Prostate gland (tissue), 2 donors: ENCODE data around the gene SERINC5. TPM values are rescaled to one million over a fixed set of nuclear protein-coding genes. Genes with fewer than 3 reads are reported as not detected.
"Not testable (repeated sequence)": the region's sequence is repeated elsewhere in the genome, so short reads cannot be mapped to it uniquely, and the experiment has no call there.

Experiments
- DNase-seq: peaks from one replicate; pipeline ENCODE4 v3.0.0-alpha.2; 2019; ENCODE audit warnings: low spot score
- H3K27ac ChIP-seq, 2 donors: fragments of 200-600 bp; sonication (generic); 2 replicates each; pipeline ENCODE4 v1.5.1; 2017 to 2019
- H3K27me3 ChIP-seq: fragments of 200-600 bp; sonication (generic); replicated peaks from 2 replicates; pipeline ENCODE4 v1.5.1; 2019; ENCODE audit not compliant: insufficient read depth
- H3K36me3 ChIP-seq, 2 donors: fragments of 200-600 bp; sonication (generic); 1 replicate in 1 of 2; 2 replicates in 1 of 2; pipeline versions ENCODE4 v1.5.1 to v1.8.1; 2017 to 2019
- H3K4me1 ChIP-seq: fragments of 200-600 bp; sonication (generic); replicated peaks from 2 replicates; pipeline ENCODE4 v1.5.1; 2019
- H3K4me3 ChIP-seq, 2 donors: fragments of 200-600 bp; sonication (generic); 2 replicates each; pipeline ENCODE4 v1.5.1; 2017 to 2019
- H3K9me3 ChIP-seq: fragments of 200-600 bp; sonication (generic); 2 replicates; pipeline ENCODE4 v1.5.1; 2017
- POLR2A ChIP-seq: fragments of 450-650 bp; IDR thresholded peaks from one replicate; pipeline ENCODE4 v1.6.1; 2016; ENCODE audit warnings: antibody characterized with exemption, mild to moderate bottlenecking
- POLR2AphosphoS5 ChIP-seq: sonication (generic); formaldehyde crosslinking; IDR thresholded peaks from one replicate; pipeline ENCODE4 v1.6.1; 2017; ENCODE audit warnings: antibody characterized with exemption
- WGBS: methylation state at CpG from one replicate; pipeline ENCODE4 v1.1.5; 2018; 5-methylcytosine and 5-hydroxymethylcytosine counted together
- intact Hi-C: fragments of 100-400 bp; cut with DNase I; formaldehyde crosslinking; loops from one replicate; pipeline ENCODE4 v1.14.2; 2022
- total RNA-seq, 2 donors: library from RNA; depleted of rRNA; stranded (reverse); fragments of >200 nt; gene quantifications; one replicate each; pipeline ENCODE4 v1.1.0, GENCODE V29; 2016
- TF ChIP-seq, protein P1 (sequence below), 4 experiments: fragments of 200-600 bp in 2 of 4; fragments of 450-650 bp in 2 of 4; sonication (generic) in 2 of 4; IDR thresholded peaks; 1 replicate in 3 of 4; 2 replicates in 1 of 4; pipeline ENCODE4 v1.5.1; 2016 to 2019; ENCODE audit warnings: antibody characterized with exemption in 4 of 4, mild to moderate bottlenecking in 2 of 4, moderate library complexity in 2 of 4

SERINC5 gene
- total RNA-seq, 2 donors from 2014 or later: 127 to 205 TPM

DNA sequence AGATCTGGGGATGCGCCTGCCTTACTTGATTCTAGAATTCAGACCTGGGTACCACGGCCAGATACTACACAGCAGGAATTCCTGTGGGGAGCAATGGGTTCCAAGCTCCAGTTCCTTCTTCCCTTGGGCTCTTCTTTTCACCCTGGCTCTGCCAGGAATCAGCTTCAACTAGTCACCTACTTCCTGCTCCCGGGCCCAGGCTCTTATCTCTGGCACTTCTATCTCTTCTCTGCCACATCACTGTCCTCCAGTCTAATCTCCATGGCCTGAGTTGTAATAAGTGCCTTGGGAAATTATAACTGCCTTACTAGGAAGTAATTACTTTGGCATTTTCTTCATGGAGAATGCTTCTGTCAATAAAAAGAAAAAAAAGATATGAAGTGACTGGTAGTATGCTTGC is 26.2 kb upstream of the SERINC5 start:
- no peaks in the 10 kb centered on the region for H3K27me3 ChIP-seq
- H3K9me3 ChIP-seq: no peaks in the 10 kb centered on the region
- H3K27ac ChIP-seq: peak overlapping the region in 1 of 2 donors; percentile 15
- WGBS: 67% methylated on average over 3 of the region's 3 CpGs
- H3K4me3 ChIP-seq: no peak overlapping the region
- intact Hi-C loops: no loop called here
- H3K36me3 ChIP-seq: no peaks in the 10 kb centered on the region
- TF ChIP-seq, protein P1, sequence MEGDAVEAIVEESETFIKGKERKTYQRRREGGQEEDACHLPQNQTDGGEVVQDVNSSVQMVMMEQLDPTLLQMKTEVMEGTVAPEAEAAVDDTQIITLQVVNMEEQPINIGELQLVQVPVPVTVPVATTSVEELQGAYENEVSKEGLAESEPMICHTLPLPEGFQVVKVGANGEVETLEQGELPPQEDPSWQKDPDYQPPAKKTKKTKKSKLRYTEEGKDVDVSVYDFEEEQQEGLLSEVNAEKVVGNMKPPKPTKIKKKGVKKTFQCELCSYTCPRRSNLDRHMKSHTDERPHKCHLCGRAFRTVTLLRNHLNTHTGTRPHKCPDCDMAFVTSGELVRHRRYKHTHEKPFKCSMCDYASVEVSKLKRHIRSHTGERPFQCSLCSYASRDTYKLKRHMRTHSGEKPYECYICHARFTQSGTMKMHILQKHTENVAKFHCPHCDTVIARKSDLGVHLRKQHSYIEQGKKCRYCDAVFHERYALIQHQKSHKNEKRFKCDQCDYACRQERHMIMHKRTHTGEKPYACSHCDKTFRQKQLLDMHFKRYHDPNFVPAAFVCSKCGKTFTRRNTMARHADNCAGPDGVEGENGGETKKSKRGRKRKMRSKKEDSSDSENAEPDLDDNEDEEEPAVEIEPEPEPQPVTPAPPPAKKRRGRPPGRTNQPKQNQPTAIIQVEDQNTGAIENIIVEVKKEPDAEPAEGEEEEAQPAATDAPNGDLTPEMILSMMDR (IDR thresholded peaks at IDR 0.05): no peak
- TF ChIP-seq POLR2AphosphoS5 (no peak), POLR2A (no peak)
- no peaks in the 10 kb centered on the region for H3K4me1 ChIP-seq
- DNase-seq: no peak

GRCh38 chr5:80277191-80277590 is 21.3 kb upstream of the SERINC5 start:
- 31% methylated on average over 2 of the region's 2 CpGs for WGBS
- H3K27ac ChIP-seq: peak overlapping the region in 1 of 2 donors; percentile 50
- intact Hi-C loops: no loop called here
- H3K4me3 ChIP-seq: no peak overlapping the region
- H3K4me1 ChIP-seq: no peaks in the 10 kb centered on the region
- no peaks in the 10 kb centered on the region for H3K9me3 ChIP-seq
- H3K27me3 ChIP-seq: no peaks in the 10 kb centered on the region
- no peak for DNase-seq
- TF ChIP-seq POLR2AphosphoS5 (no peak), POLR2A (no peak)
- TF ChIP-seq, protein P1 (IDR thresholded peaks at IDR 0.05): no peak
- H3K36me3 ChIP-seq: no peaks in the 10 kb centered on the region

DNA sequence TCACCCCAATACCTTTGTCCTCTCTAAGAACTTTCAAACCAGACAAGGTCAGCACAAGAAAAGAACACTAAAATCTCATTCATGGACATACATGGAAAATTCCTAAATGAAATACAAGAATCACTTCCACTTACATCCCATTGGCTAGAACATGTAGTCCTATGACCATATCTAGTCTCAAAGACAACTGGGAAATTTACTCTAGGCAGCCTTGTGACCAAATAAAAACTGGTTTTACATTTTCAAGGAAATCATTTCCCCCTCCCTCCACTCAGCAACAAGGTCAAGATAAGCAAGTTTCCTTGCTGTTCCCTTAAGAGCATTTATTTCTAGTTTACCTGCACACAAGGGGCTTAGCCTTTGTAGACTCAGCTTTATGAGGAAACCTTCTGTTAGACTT is 20.3 kb upstream of the SERINC5 start:
- Histone ChIP-seq H3K36me3 (no peaks in the 10 kb centered on the region), H3K4me1 (no peaks in the 10 kb centered on the region), H3K27me3 (no peaks in the 10 kb centered on the region), H3K27ac (peak overlapping the region; percentile 36 to 67), H3K9me3 (no peaks in the 10 kb centered on the region), H3K4me3 (no peak overlapping the region)
- DNase-seq: peak; percentile 15
- TF ChIP-seq, protein P1 (IDR thresholded peaks at IDR 0.05): no peak
- peak; percentile 74 for TF ChIP-seq POLR2AphosphoS5
- intact Hi-C loops: no loop called here

DNA sequence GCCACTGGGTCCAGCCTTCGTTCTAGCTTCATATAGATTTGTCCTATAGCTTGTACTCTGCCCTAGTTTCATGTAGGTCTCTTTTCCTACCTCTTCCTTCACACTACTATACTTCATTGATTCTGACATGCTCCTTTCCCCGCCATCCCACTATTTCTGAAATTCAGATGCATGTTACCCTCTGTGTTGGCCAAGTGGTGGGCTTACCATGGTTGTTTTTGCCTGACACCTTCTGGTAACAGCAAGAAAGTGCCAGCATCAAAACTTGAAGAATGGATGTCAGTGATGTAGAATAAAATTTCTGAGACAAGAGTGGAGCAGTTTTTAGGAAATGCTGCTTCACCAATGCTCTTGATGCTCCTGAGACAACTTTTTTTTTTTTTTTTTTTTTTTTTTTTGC is 19.5 kb upstream of the SERINC5 start:
- Histone ChIP-seq H3K4me3 (no peak overlapping the region), H3K9me3 (no peaks in the 10 kb centered on the region), H3K27ac (peak overlapping the region in 1 of 2 donors; percentile 67), H3K27me3 (no peaks in the 10 kb centered on the region), H3K4me1 (no peaks in the 10 kb centered on the region), H3K36me3 (no peaks in the 10 kb centered on the region)
- DNase-seq: no peak
- WGBS: 73% methylated on average over 2 of the region's 2 CpGs
- intact Hi-C loops: no loop called here
- TF ChIP-seq, protein P1 (IDR thresholded peaks at IDR 0.05): peak in 2 of 4 experiments; percentile 23 to 38
- TF ChIP-seq POLR2AphosphoS5 (no peak), POLR2A (no peak)

DNA sequence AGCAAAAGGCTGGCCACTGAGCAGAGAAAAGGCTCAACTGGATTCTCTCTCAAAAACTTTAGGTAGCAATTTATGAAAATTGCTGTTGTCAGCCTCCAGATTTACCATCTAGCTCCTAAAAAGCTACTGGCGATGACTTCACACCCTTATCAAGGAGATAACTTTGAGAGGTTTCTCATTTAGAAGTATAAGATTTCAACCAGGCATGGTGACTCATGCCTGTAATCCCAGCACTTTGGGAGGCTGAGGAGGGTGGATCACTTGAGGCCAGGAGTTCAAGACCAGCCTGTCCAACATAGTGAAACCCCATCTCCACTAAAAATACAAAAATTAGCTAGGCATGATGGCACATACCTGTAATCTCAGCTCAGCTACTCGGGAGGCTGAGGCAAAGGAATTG is 14.7 kb upstream of the SERINC5 start:
- H3K4me1 ChIP-seq, H3K36me3 ChIP-seq, intact Hi-C loops, H3K4me3 ChIP-seq, H3K27me3 ChIP-seq, H3K9me3 ChIP-seq, DNase-seq: not testable (repeated sequence)
- WGBS: 95% methylated on average over 2 of the region's 2 CpGs
- H3K27ac ChIP-seq: peak overlapping the region in 1 of 2 donors; percentile 67
